Mesothelial cell of epicardium (in vitro differentiated cells): ENCODE measurements around the gene PPIL1. TPM values are rescaled to one million over a fixed set of nuclear protein-coding genes. Genes with fewer than 3 reads are reported as not detected.

Experiments
- DNase-seq, 2 experiments: peaks; one replicate each; pipeline ENCODE4 v3.0.0; 2021; ENCODE audit warnings: low spot score in 2 of 2; ENCODE audit not compliant: unreplicated experiment in 2 of 2
- H3K27ac Mint-ChIP-seq: 2 replicates; pipeline ENCODE4 v1.8.0; 2021; ENCODE audit warnings: mixed read lengths
- H3K27me3 Mint-ChIP-seq: 2 replicates; pipeline ENCODE4 v1.8.0; 2021; ENCODE audit warnings: low read depth, mixed read lengths
- H3K36me3 Mint-ChIP-seq: 2 replicates; pipeline ENCODE4 v1.8.0; 2021; ENCODE audit warnings: mixed read lengths
- H3K4me1 Mint-ChIP-seq: 2 replicates; pipeline ENCODE4 v1.8.0; 2021; ENCODE audit warnings: mixed read lengths
- H3K4me3 Mint-ChIP-seq: 2 replicates; pipeline ENCODE4 v1.8.0; 2021; ENCODE audit warnings: mild to moderate bottlenecking, moderate library complexity, mixed read lengths
- H3K9me3 Mint-ChIP-seq: 2 replicates; pipeline ENCODE4 v1.8.0; 2021; ENCODE audit warnings: mixed read lengths
- CTCF ChIP-seq: fragments of 200-600 bp; sonication (generic); IDR thresholded peaks from one replicate; pipeline ENCODE4 v1.5.0; 2021; ENCODE audit warnings: antibody characterized with exemption; ENCODE audit not compliant: unreplicated experiment
- total RNA-seq: library from RNA; stranded (reverse); gene quantifications from 3 replicates; pipeline ENCODE4 v1.2.1, GENCODE V29; 2021

Gene PPIL1
- total RNA-seq, 1 donor from 2014 or later, result 32.7 TPM

GRCh38 chr6:36858407-36858981 is 16.1 kb downstream of the PPIL1 start:
- TF ChIP-seq CTCF, result no peak
- peak overlapping the region; percentile 74 for H3K27ac Mint-ChIP-seq

GRCh38 chr6:36857325-36857724 is 17.3 kb downstream of the PPIL1 start:
- Mint-ChIP-seq H3K27me3 (no peaks in the 10 kb centered on the region), H3K9me3 (no peaks in the 10 kb centered on the region), H3K27ac (no peak overlapping the region), H3K4me3 (no peak overlapping the region), H3K36me3 (peaks cover 39% of the 10 kb centered on the region), H3K4me1 (peaks cover 10% of the 10 kb centered on the region)
- DNase-seq, result no peak
- TF ChIP-seq CTCF, result no peak

More at GRCh38 chr6:36858407-36858981, 16.1 kb downstream of the PPIL1 start:
- Mint-ChIP-seq H3K27me3 (no peaks in the 10 kb centered on the region), H3K4me1 (peaks cover 8% of the 10 kb centered on the region), H3K4me3 (no peak overlapping the region), H3K9me3 (no peaks in the 10 kb centered on the region), H3K36me3 (peaks cover 39% of the 10 kb centered on the region)
- DNase-seq, result no peak

GRCh38 chr6:36856277-36856676 is 18.3 kb downstream of the PPIL1 start:
- DNase-seq, result no peak

GRCh38 chr6:36855750-36856149 is 18.9 kb downstream of the PPIL1 start:
- TF ChIP-seq CTCF, result no peak
- Mint-ChIP-seq H3K27ac (no peak overlapping the region), H3K4me1 (peaks cover 12% of the 10 kb centered on the region), H3K36me3 (peaks cover 44% of the 10 kb centered on the region), H3K9me3 (peaks cover 4% of the 10 kb centered on the region), H3K4me3 (no peak overlapping the region), H3K27me3 (peaks cover 2% of the 10 kb centered on the region)
- DNase-seq, result no peak

More at GRCh38 chr6:36856277-36856676, 18.3 kb downstream of the PPIL1 start:
- H3K4me3 Mint-ChIP-seq, result no peak overlapping the region
- H3K27me3 Mint-ChIP-seq, result no peaks in the 10 kb centered on the region
- no peak for TF ChIP-seq CTCF
- no peaks in the 10 kb centered on the region for H3K9me3 Mint-ChIP-seq
- no peak overlapping the region for H3K27ac Mint-ChIP-seq
- H3K36me3 Mint-ChIP-seq, result peaks cover 43% of the 10 kb centered on the region
- H3K4me1 Mint-ChIP-seq, result peaks cover 12% of the 10 kb centered on the region

- no peak for TF ChIP-seq CTCF
- Mint-ChIP-seq H3K9me3 (peaks cover 4% of the 10 kb centered on the region), H3K4me3 (no peak overlapping the region), H3K4me1 (peaks cover 20% of the 10 kb centered on the region), H3K27me3 (peaks cover 3% of the 10 kb centered on the region), H3K27ac (peak overlapping the region; percentile 61), H3K36me3 (peaks cover 42% of the 10 kb centered on the region)
- no peak for DNase-seq
These were observed 21.3 kb downstream of the PPIL1 start for GRCh38 chr6:36853325-36853724.
